Panc1 (cell line): ENCODE data around the gene GUCY2F. TPM values are rescaled to one million over a fixed set of nuclear protein-coding genes. Genes with fewer than 3 reads are reported as not detected.

Experiments used
- ATAC-seq: fragments of 200-7000 bp; cut with Tn5 transposase; 2 replicates; pipeline ENCODE4 v1.9.1; 2020; ENCODE audit warnings: mild to moderate bottlenecking, moderate library complexity
- BruUV-seq: library from RNA; stranded (reverse); fragments of 400-500 nt; replicated peaks from 2 replicates; lab custom pipeline; 2021; lab: Mats Ljungman, UMichigan
- CTCF ChIA-PET: fragments of 300-600 bp; sonication (Branson Sonifier 250); formaldehyde crosslinking; loops from one replicate; lab custom pipeline; 2022; ENCODE audit warnings: antibody characterized with exemption; lab: Charles Lee
- POLR2A ChIA-PET: fragments of 300-600 bp; sonication (Branson Sonifier 250); formaldehyde crosslinking; loops from one replicate; lab custom pipeline; 2022; ENCODE audit warnings: antibody characterized with exemption; lab: Charles Lee
- DNase-seq: peaks from one replicate; pipeline ENCODE4 v3.0.0-alpha.2; 2010; ENCODE audit warnings: low read depth, low spot score
- H3K27ac ChIP-seq: 2 replicates; pipeline ENCODE4 v1.5.1; 2011; ENCODE audit warnings: mild to moderate bottlenecking, low read length, inconsistent platforms
- H3K27me3 ChIP-seq: fragments of 200-500 bp; sonication (Bioruptor generic); 2 replicates; pipeline ENCODE4 v1.6.0; 2014; ENCODE audit warnings: low read length, inconsistent platforms; ENCODE audit not compliant: control insufficient read depth, insufficient read depth
- H3K36me3 ChIP-seq: fragments of 200-500 bp; sonication (Bioruptor generic); 2 replicates; pipeline ENCODE4 v1.5.1; 2014; ENCODE audit warnings: inconsistent platforms, mild to moderate bottlenecking, low read length, moderate library complexity; ENCODE audit not compliant: control insufficient read depth, insufficient read depth
- H3K4me1 ChIP-seq: 2 replicates; pipeline ENCODE4 v1.5.1; 2011; ENCODE audit warnings: inconsistent platforms, mild to moderate bottlenecking, low read length, moderate library complexity; ENCODE audit not compliant: control insufficient read depth, insufficient read depth
- H3K4me3 ChIP-seq, 2 experiments: 2 replicates each; pipeline ENCODE4 v1.5.1; 2011 to 2012; ENCODE audit warnings: low read depth in 2 of 2, low read length in 2 of 2, mild to moderate bottlenecking in 2 of 2, inconsistent platforms in 1 of 2, moderate library complexity in 1 of 2
- H3K9me3 ChIP-seq: fragments of 200-500 bp; sonication (Bioruptor generic); 2 replicates; pipeline ENCODE4 v1.5.1; 2014; ENCODE audit warnings: low read depth, mild to moderate bottlenecking, inconsistent platforms, low read length, moderate library complexity; ENCODE audit not compliant: control insufficient read depth, insufficient read depth
- POLR2AphosphoS5 ChIP-seq: IDR thresholded peaks from 2 replicates; pipeline ENCODE4 v1.6.1; 2012; ENCODE audit warnings: mild to moderate bottlenecking, low read depth, low read length, moderate library complexity
- SIN3A ChIP-seq: IDR thresholded peaks from 2 replicates; pipeline ENCODE4 v1.6.1; 2012; ENCODE audit warnings: low read depth, mild to moderate bottlenecking, low read length, moderate library complexity, borderline replicate concordance; ENCODE audit not compliant: insufficient read depth
- TCF7L2 ChIP-seq: IDR thresholded peaks from 2 replicates; pipeline ENCODE4 v1.6.1; 2011; ENCODE audit warnings: mild to moderate bottlenecking, low read depth, low read length, inconsistent platforms
- in situ Hi-C: cut with HindIII; loops from 2 replicates; pipeline ENCODE4 v1.10.0; 2016; ENCODE audit warnings: low sequenced_read_pairs, low pct_unique_long_range_greater_than_20kb
- intact Hi-C: fragments of 100-400 bp; cut with micrococcal nuclease; formaldehyde crosslinking; loops from one replicate; pipeline ENCODE4 v1.10.0; 2022; ENCODE audit not compliant: unreplicated experiment
- total RNA-seq: library from RNA; stranded (reverse); gene quantifications from one replicate; pipeline ENCODE4 v1.2.1, GENCODE V29; 2021; ENCODE audit not compliant: unreplicated experiment
- TF ChIP-seq, protein P1 (sequence below): fragments of 450-650 bp; IDR thresholded peaks from 2 replicates; pipeline ENCODE4 v1.5.1; 2017; ENCODE audit warnings: mild to moderate bottlenecking
- TF ChIP-seq, protein P2 (sequence below), 2 experiments: IDR thresholded peaks; 2 replicates each; pipeline ENCODE4 v1.6.1; 2011 to 2012; ENCODE audit warnings: low read depth in 2 of 2, control low read depth in 1 of 2, low read length in 1 of 2, mild to moderate bottlenecking in 1 of 2, moderate library complexity in 1 of 2; ENCODE audit not compliant: insufficient read depth in 1 of 2

GUCY2F gene
- total RNA-seq, 1 experiment from 2014 or later = not detected

DNA sequence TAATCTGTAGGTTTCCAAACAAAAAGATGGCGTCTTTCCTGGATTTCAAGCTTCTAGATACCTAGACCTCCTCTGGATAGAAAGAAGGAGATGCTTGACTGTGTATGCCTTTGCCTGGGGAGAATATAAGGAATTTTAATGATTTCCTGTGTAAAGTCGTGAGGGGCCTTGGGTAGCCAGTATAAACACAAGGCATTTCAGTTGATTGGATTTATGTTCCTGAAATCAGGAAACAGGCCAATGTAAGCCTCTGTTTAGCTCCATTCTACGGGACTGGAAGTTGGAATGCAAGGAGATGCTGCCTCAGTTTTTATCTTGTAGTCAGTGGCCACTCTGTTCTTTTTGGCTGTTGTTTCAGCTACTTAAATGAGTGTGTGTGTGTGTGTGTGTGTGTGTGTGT lies 137.2 kb downstream of the GUCY2F start:
- DNase-seq (no peak), ATAC-seq (no peak)
- TF ChIP-seq, protein P1, sequence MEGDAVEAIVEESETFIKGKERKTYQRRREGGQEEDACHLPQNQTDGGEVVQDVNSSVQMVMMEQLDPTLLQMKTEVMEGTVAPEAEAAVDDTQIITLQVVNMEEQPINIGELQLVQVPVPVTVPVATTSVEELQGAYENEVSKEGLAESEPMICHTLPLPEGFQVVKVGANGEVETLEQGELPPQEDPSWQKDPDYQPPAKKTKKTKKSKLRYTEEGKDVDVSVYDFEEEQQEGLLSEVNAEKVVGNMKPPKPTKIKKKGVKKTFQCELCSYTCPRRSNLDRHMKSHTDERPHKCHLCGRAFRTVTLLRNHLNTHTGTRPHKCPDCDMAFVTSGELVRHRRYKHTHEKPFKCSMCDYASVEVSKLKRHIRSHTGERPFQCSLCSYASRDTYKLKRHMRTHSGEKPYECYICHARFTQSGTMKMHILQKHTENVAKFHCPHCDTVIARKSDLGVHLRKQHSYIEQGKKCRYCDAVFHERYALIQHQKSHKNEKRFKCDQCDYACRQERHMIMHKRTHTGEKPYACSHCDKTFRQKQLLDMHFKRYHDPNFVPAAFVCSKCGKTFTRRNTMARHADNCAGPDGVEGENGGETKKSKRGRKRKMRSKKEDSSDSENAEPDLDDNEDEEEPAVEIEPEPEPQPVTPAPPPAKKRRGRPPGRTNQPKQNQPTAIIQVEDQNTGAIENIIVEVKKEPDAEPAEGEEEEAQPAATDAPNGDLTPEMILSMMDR = no peak
- TF ChIP-seq, protein P2, sequence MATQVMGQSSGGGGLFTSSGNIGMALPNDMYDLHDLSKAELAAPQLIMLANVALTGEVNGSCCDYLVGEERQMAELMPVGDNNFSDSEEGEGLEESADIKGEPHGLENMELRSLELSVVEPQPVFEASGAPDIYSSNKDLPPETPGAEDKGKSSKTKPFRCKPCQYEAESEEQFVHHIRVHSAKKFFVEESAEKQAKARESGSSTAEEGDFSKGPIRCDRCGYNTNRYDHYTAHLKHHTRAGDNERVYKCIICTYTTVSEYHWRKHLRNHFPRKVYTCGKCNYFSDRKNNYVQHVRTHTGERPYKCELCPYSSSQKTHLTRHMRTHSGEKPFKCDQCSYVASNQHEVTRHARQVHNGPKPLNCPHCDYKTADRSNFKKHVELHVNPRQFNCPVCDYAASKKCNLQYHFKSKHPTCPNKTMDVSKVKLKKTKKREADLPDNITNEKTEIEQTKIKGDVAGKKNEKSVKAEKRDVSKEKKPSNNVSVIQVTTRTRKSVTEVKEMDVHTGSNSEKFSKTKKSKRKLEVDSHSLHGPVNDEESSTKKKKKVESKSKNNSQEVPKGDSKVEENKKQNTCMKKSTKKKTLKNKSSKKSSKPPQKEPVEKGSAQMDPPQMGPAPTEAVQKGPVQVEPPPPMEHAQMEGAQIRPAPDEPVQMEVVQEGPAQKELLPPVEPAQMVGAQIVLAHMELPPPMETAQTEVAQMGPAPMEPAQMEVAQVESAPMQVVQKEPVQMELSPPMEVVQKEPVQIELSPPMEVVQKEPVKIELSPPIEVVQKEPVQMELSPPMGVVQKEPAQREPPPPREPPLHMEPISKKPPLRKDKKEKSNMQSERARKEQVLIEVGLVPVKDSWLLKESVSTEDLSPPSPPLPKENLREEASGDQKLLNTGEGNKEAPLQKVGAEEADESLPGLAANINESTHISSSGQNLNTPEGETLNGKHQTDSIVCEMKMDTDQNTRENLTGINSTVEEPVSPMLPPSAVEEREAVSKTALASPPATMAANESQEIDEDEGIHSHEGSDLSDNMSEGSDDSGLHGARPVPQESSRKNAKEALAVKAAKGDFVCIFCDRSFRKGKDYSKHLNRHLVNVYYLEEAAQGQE (IDR thresholded peaks at IDR 0.05; ENCODE audit: insufficient read depth in 1 of 2, low read depth in 2 of 2, low read length in 1 of 2) = no peak
- TF ChIP-seq SIN3A (no peak), TCF7L2 (no peak), POLR2AphosphoS5 (no peak)
- Histone ChIP-seq H3K27ac (no peak overlapping the region), H3K4me1 (no peaks in the 10 kb centered on the region), H3K36me3 (no peaks in the 10 kb centered on the region), H3K27me3 (no peaks in the 10 kb centered on the region), H3K4me3 (no peak overlapping the region), H3K9me3 (no peaks in the 10 kb centered on the region)
- POLR2A ChIA-PET = no interaction called here
- no TSS peak for BruUV-seq
- CTCF ChIA-PET = no interaction called here
- intact Hi-C loops = no loop called here
- in situ Hi-C loops = no loop called here

DNA sequence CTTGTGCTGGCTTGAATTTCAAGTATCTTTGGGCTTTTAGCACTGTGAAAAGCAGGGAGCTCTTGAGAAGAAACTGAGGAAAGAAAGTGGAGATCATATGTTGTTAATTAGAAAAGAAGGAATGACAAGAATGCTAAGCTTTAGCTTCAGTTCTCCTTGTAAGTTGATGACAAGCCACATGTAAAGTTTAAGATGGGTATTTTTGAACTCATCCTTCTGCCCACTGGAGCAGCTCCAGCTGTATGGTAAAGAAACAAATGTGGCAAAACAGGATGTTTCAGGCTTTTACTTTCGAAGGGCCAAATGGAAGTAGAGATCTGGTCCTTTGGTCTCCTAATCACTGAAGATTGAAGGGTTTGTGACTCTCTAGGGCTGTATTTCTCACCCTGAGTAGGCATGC lies 137.8 kb downstream of the GUCY2F start:
- in situ Hi-C loops = no loop called here

More for the DNA sequence above, 137.8 kb downstream of the GUCY2F start:
- no peak overlapping the region for H3K4me3 ChIP-seq
- no peak for ATAC-seq
- no peaks in the 10 kb centered on the region for H3K4me1 ChIP-seq
- POLR2A ChIA-PET = no interaction called here
- H3K36me3 ChIP-seq = no peaks in the 10 kb centered on the region
- no peaks in the 10 kb centered on the region for H3K27me3 ChIP-seq
- no TSS peak for BruUV-seq
- H3K27ac ChIP-seq = no peak overlapping the region
- DNase-seq = no peak
- CTCF ChIA-PET = no interaction called here
- no peaks in the 10 kb centered on the region for H3K9me3 ChIP-seq
- intact Hi-C loops = no loop called here
- TF ChIP-seq, protein P2 (IDR thresholded peaks at IDR 0.05; ENCODE audit: insufficient read depth in 1 of 2, low read depth in 2 of 2, low read length in 1 of 2) = no peak
- TF ChIP-seq POLR2AphosphoS5 (no peak), SIN3A (no peak), TCF7L2 (no peak)
